ENCODE measurements around the gene TBC1D24. TPM values are rescaled to one million over a fixed set of nuclear protein-coding genes. Genes with fewer than 3 reads are reported as not detected.

TBC1D24 gene
- total RNA-seq, 2 experiments from 2014 or later: 16.6 to 16.7 TPM

DNA sequence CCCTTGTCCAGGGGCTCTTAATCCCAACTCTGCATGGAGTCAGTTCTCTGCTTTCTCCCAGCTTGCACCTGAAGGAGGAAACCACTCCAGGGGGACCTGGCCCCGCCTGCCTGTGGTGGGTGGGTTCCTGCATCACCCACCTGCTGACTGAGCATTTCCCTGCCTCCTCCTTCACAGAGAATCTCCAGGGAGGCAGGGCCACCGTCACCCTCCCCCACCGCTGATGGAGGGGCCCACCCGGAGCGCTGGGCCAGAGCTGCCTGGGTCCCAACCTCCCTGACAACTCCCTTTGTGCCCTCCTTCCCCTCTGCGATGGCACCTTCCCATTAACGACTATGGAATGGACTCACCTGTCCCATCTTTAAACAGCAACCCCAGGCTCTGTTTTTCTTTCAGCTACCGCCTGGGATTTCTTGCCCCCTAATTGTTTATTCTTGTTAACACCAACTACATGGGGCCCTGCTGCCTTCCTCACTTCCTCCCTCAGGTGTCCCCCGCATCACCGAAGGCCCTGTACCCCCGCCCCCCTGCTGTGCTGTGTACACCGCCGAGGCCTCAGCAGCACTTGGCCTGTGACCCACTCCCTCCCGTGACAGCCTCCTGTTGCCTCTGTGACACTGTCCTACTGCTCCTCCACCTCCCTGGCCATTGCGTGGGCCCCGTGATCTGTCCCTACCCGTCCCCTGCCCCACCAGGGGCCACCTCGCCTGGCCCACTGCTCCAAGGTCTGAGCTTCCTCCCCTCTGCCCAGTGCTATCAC, 15.9 kb upstream of the TBC1D24 start:
- Mint-ChIP-seq H3K9me3 (no peaks in the 10 kb centered on the region), H3K4me1 (ENCODE audit: low read depth) (peaks cover 8% of the 10 kb centered on the region), H3K36me3 (ENCODE audit: low read depth) (peaks cover 19% of the 10 kb centered on the region), H3K4me3 (peak overlapping the region; percentile 73), H3K27ac (peak overlapping the region; percentile 66), H3K27me3 (no peaks in the 10 kb centered on the region)
- intact Hi-C loops (cut with micrococcal nuclease): no loop called here
- no peak for ATAC-seq
- no peak for TF ChIP-seq CTCF (IDR thresholded peaks at IDR 0.05)
- POLR2A ChIA-PET: interaction anchor here (0.6 to 3.2 kb wide), 12 partner anchors 9 to 390 kb away, joined by 3 to 19 read pairs (median 4); partner anchors contain the start of genes AMDHD2 and NTN3
- CTCF ChIA-PET: interaction anchor here (1.3 to 2.9 kb wide), 3 partner anchors 15 to 29 kb away, joined by 3 to 11 read pairs (median 4); partner anchors contain the start of genes CCNF and TBC1D24
- DNase-seq: no peak

DNA sequence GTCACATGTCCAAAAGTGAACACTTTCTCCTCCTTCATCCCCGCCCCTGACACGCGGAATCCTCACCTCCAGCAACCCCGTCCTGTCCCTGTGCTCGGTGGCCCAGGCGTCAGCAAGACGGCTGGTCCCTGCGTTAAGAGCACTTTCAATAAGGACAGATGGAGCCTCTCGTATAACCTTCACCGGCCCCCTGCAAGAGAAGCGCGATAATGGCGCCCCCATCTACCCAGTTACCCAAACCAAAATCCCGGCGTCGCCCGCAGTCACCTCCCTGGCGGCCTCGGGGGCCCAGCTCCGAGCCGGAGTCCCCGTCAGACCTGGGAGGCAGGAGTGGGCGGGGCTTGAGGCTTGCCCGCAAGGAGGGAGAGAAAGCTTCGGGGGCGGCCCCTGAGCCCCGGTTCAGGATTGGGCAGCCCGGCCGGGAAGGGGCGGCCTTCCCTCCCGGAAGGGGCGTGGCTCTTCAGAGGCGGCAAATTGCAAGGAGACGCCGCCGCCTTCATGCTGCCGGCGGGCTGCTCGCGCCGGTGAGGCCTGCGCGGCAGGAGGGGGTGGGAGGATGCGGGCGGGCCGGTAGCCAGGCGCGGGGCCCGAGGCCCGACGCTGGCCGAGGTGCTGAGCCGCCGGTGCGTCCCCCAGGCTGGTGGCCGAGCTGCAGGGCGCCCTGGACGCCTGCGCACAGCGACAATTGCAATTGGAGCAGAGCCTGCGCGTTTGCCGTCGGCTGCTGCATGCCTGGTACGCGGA, 15.1 kb upstream of the TBC1D24 start, which contains the start of gene TEDC2:
Gene TEDC2, plus strand, starts transcription at position 463 of the 744 bp plus-strand sequence. Its CDS starts 36 bp downstream, at position 499.
- peaks cover 8% of the 10 kb centered on the region for H3K4me1 Mint-ChIP-seq (ENCODE audit: low read depth)
- ATAC-seq (peak; percentile 99), DNase-seq (peak; percentile 99)
- H3K9me3 Mint-ChIP-seq: no peaks in the 10 kb centered on the region
- peaks cover 19% of the 10 kb centered on the region for H3K36me3 Mint-ChIP-seq (ENCODE audit: low read depth)
- CTCF ChIA-PET: interaction anchor here (1.0 to 2.9 kb wide), 6 partner anchors 11 to 191 kb away, joined by 3 to 11 read pairs (median 4); partner anchors contain the start of genes CCNF, NTN3 and TBC1D24
- intact Hi-C loops (cut with micrococcal nuclease): no loop called here
- peak within 1 kb of the TSS; percentile 73 for H3K4me3 Mint-ChIP-seq
- TF ChIP-seq CTCF (IDR thresholded peaks at IDR 0.05): no peak
- H3K27ac Mint-ChIP-seq: peak within 1 kb of the TSS; percentile 66
- H3K27me3 Mint-ChIP-seq: no peaks in the 10 kb centered on the region
- POLR2A ChIA-PET: interaction anchor here (0.6 to 3.2 kb wide), 11 partner anchors 10 to 391 kb away, joined by 3 to 19 read pairs (median 4); partner anchors contain the start of genes AMDHD2 and NTN3

- no peak for ATAC-seq
- intact Hi-C loops (cut with micrococcal nuclease): no loop called here
- Mint-ChIP-seq H3K27ac (no peak overlapping the region), H3K36me3 (ENCODE audit: low read depth) (peaks cover 15% of the 10 kb centered on the region), H3K4me3 (peak overlapping the region; percentile 73), H3K27me3 (no peaks in the 10 kb centered on the region), H3K4me1 (ENCODE audit: low read depth) (peaks cover 8% of the 10 kb centered on the region), H3K9me3 (no peaks in the 10 kb centered on the region)
- CTCF ChIA-PET: interaction anchor here (1.0 to 2.9 kb wide), 6 partner anchors 11 to 192 kb away, joined by 3 to 11 read pairs (median 4); partner anchors contain the start of genes CCNF, NTN3 and TBC1D24
- DNase-seq: no peak
- POLR2A ChIA-PET: interaction anchor here (1.0 to 3.2 kb wide), 6 partner anchors 10 to 192 kb away, joined by 3 to 19 read pairs (median 6); partner anchors contain the start of genes AMDHD2 and NTN3
- TF ChIP-seq CTCF (IDR thresholded peaks at IDR 0.05): no peak
Observed at GRCh38 chr16:2460391-2460713, 14.6 kb upstream of the TBC1D24 start.

DNA sequence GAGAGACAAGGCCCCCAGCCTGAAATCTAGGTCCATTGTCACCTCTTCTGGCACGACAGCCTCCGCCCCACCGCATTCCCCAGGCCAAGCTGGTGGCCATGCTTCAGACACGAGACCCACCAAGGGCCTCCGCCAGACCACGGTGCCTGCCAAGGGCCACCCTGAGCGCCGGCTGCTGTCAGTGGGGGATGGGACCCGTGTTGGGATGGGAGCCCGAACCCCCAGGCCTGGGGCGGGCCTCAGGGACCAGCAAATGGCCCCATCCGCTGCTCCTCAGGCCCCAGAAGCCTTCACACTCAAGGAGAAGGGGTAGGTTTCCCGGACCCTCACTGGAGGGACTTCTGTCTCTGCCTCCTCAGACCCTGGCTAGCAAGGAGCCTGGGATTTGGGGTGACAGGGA, 14.0 kb upstream of the TBC1D24 start:
- Mint-ChIP-seq H3K4me3 (peak overlapping the region; percentile 67), H3K9me3 (no peaks in the 10 kb centered on the region), H3K36me3 (ENCODE audit: low read depth) (peaks cover 13% of the 10 kb centered on the region), H3K27ac (no peak overlapping the region), H3K27me3 (no peaks in the 10 kb centered on the region), H3K4me1 (ENCODE audit: low read depth) (peaks cover 8% of the 10 kb centered on the region)
- ATAC-seq (no peak), DNase-seq (no peak)
- TF ChIP-seq CTCF (IDR thresholded peaks at IDR 0.05): no peak
- ChIA-PET CTCF (interaction anchor here (1.0 to 2.9 kb wide), 4 partner anchors 20 to 192 kb away, joined by 3 to 11 read pairs (median 4); partner anchors contain the start of gene CCNF), POLR2A (interaction anchor here (1.4 to 3.2 kb wide), 4 partner anchors 9 to 20 kb away, joined by 5 to 19 read pairs (median 12); partner anchors contain the start of gene NTN3)
- intact Hi-C loops (cut with micrococcal nuclease): no loop called here
